ENCODE data around the gene COA6.
A peak's percentile ranks its signal among the peaks of the same experiment; 100 is the strongest.

COA6 gene

GRCh38 chr1:234408757-234409156 lies 35.5 kb downstream of the COA6 start:
- peak in 3 of 4 experiments; percentile 45 to 57 (median 49) for DNase-seq (ENCODE audit: low read depth in 4 of 4, low spot score in 1 of 4)

- DNase-seq (ENCODE audit: low read depth in 4 of 4, low spot score in 1 of 4) = no peak
Observed at GRCh38 chr1:234409328-234409727, 36.1 kb downstream of the COA6 start.

GRCh38 chr1:234412830-234413229 lies 39.6 kb downstream of the COA6 start:
- DNase-seq (ENCODE audit: low read depth in 4 of 4, low spot score in 1 of 4) = no peak

GRCh38 chr1:234413485-234413884 lies 40.2 kb downstream of the COA6 start:
- DNase-seq (ENCODE audit: low read depth in 4 of 4, low spot score in 1 of 4) = no peak

- no peak for DNase-seq (ENCODE audit: low read depth in 4 of 4, low spot score in 1 of 4)
Observed at GRCh38 chr1:234413990-234414389, 40.7 kb downstream of the COA6 start.

- DNase-seq (ENCODE audit: low read depth in 4 of 4, low spot score in 1 of 4) = no peak
Observed at GRCh38 chr1:234427950-234428646, 54.8 kb downstream of the COA6 start.

- DNase-seq (ENCODE audit: low read depth in 4 of 4, low spot score in 1 of 4) = no peak
Observed at GRCh38 chr1:234429434-234429806, 56.2 kb downstream of the COA6 start.

GRCh38 chr1:234430691-234431090 lies 57.4 kb downstream of the COA6 start:
- DNase-seq (ENCODE audit: low read depth in 4 of 4, low spot score in 1 of 4) = no peak

GRCh38 chr1:234431255-234431654 lies 58.0 kb downstream of the COA6 start:
- DNase-seq (ENCODE audit: low read depth in 4 of 4, low spot score in 1 of 4) = no peak

GRCh38 chr1:234433563-234434285 lies 60.5 kb downstream of the COA6 start:
- DNase-seq (ENCODE audit: low read depth in 4 of 4, low spot score in 1 of 4) = no peak
